Lower leg skin (tissue), 4 donors: ENCODE measurements around the gene HASPIN. TPM values are rescaled to one million over a fixed set of nuclear protein-coding genes. Genes with fewer than 3 reads are reported as not detected.
"Not testable (repeated sequence)": the region's sequence is repeated elsewhere in the genome, so short reads cannot be mapped to it uniquely, and the experiment has no call there.

Source experiments
- DNase-seq, 2 donors: peaks; one replicate each; pipeline ENCODE4 v3.0.0-alpha.2; 2019; ENCODE audit warnings: low spot score in 2 of 2
- H3K4me3 ChIP-seq: fragments of 200-600 bp; sonication (generic); 2 replicates; pipeline ENCODE4 v1.5.1; 2017; ENCODE audit warnings: mild to moderate bottlenecking, low read depth; ENCODE audit not compliant: poor library complexity, severe bottlenecking
- POLR2A ChIP-seq, 2 donors: fragments of 450-650 bp; IDR thresholded peaks; one replicate each; pipeline ENCODE4 v1.6.1; 2016 to 2017; ENCODE audit warnings: antibody characterized with exemption in 2 of 2, mild to moderate bottlenecking in 1 of 2, moderate library complexity in 1 of 2
- WGBS, 2 donors: methylation state at CpG; one replicate each; pipeline ENCODE4 v1.1.5; 2018; 5-methylcytosine and 5-hydroxymethylcytosine counted together
- intact Hi-C: fragments of 100-400 bp; cut with DNase I; formaldehyde crosslinking; loops from one replicate; pipeline ENCODE4 v1.15.0; 2023; ENCODE audit warnings: low total_unique reads
- total RNA-seq, 4 donors: library from RNA; depleted of rRNA; stranded (reverse); fragments of >200 nt; gene quantifications; one replicate each; pipeline ENCODE4 v1.1.0, GENCODE V29; 2016
- TF ChIP-seq, protein P1 (sequence below), 3 donors: fragments of 450-650 bp; IDR thresholded peaks; one replicate each; pipeline ENCODE4 v1.5.1; 2016; ENCODE audit warnings: antibody characterized with exemption in 3 of 3, mild to moderate bottlenecking in 3 of 3, moderate library complexity in 2 of 3

HASPIN gene
- total RNA-seq, 4 donors from 2014 or later = 0.81 to 1.6 (median 1.4) TPM

- intact Hi-C loops = no loop called here
- no peak for DNase-seq
- WGBS, 2 donors = 55 to 56% methylated on average over 9 of the region's 9 CpGs
- TF ChIP-seq, protein P1, sequence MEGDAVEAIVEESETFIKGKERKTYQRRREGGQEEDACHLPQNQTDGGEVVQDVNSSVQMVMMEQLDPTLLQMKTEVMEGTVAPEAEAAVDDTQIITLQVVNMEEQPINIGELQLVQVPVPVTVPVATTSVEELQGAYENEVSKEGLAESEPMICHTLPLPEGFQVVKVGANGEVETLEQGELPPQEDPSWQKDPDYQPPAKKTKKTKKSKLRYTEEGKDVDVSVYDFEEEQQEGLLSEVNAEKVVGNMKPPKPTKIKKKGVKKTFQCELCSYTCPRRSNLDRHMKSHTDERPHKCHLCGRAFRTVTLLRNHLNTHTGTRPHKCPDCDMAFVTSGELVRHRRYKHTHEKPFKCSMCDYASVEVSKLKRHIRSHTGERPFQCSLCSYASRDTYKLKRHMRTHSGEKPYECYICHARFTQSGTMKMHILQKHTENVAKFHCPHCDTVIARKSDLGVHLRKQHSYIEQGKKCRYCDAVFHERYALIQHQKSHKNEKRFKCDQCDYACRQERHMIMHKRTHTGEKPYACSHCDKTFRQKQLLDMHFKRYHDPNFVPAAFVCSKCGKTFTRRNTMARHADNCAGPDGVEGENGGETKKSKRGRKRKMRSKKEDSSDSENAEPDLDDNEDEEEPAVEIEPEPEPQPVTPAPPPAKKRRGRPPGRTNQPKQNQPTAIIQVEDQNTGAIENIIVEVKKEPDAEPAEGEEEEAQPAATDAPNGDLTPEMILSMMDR (IDR thresholded peaks at IDR 0.05) = no peak
- no peak for TF ChIP-seq POLR2A (IDR thresholded peaks at IDR 0.05)
- H3K4me3 ChIP-seq = no peak overlapping the region
Observed at GRCh38 chr17:3732210-3732621, 8.5 kb downstream of the HASPIN start.

- intact Hi-C loops = loop anchor here (5.0 kb wide), 1 partner anchor 92 kb away; no protein-coding TSS in a partner anchor
- 91 to 94% methylated on average over 10 of the region's 10 CpGs for WGBS, 2 donors
- DNase-seq = not testable (repeated sequence)
Observed at GRCh38 chr17:3734911-3735276, 11.2 kb downstream of the HASPIN start.

GRCh38 chr17:3735515-3735914 lies 11.8 kb downstream of the HASPIN start:
- H3K4me3 ChIP-seq = no peak overlapping the region
- intact Hi-C loops = loop anchor here (5.0 kb wide), 1 partner anchor 92 kb away; no protein-coding TSS in a partner anchor
- 68 to 75% methylated on average over 8 of the region's 8 CpGs for WGBS, 2 donors
- DNase-seq = no peak
- TF ChIP-seq, protein P1 (IDR thresholded peaks at IDR 0.05) = no peak
- TF ChIP-seq POLR2A (IDR thresholded peaks at IDR 0.05) = no peak

More at GRCh38 chr17:3734911-3735276, 11.2 kb downstream of the HASPIN start:
- not testable (repeated sequence) for H3K4me3 ChIP-seq

DNA sequence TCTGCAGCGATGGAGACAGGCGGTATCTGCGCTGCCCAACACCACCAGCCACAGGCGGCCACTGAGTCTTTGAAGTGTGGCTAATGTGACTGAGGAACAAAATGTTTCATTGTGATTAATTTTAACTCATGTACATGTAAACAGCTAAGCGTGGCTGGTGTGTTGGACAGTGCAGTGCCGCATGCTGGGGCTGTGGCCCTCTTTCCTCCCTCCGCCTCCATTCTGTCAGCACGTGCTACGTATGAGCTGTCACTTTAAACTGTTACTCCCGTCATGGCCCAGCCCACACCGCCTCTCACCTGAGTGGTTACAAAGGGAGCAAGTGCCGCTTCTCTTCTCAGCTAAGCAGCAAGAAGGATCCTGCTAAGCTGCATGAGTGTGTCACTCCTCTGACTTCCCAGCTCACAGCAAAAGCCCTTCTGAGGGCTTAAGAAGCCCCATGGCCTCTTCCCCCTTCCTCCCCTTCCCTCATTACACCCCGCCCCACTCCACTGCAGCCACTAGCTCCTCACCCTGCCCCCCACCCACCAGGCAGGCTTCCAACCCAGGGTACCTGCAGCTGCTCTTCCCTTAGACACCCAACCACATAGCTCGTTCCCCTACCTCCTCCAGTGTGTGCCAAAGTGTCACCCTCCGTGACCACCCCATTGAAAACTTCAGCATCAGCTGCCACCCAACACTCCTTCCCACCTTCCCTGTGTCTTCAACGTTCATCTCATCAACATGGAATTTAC lies 15.0 kb downstream of the HASPIN start:
- DNase-seq = peak in 1 of 2 donors; percentile 51

GRCh38 chr17:3739422-3740124 lies 15.9 kb downstream of the HASPIN start:
- DNase-seq = no peak
- intact Hi-C loops = loop anchor here (5.0 kb wide), 1 partner anchor 88 kb away; no protein-coding TSS in a partner anchor
- no peak for TF ChIP-seq POLR2A (IDR thresholded peaks at IDR 0.05)
- TF ChIP-seq, protein P1 (IDR thresholded peaks at IDR 0.05) = no peak
- H3K4me3 ChIP-seq = no peak overlapping the region
- WGBS, 2 donors = 77 to 81% methylated on average over 16 of the region's 16 CpGs

More for the DNA sequence above, 15.0 kb downstream of the HASPIN start:
- H3K4me3 ChIP-seq = no peak overlapping the region
- TF ChIP-seq, protein P1 (IDR thresholded peaks at IDR 0.05) = no peak
- TF ChIP-seq POLR2A (IDR thresholded peaks at IDR 0.05) = no peak
- 34 to 42% methylated on average over 16 of the region's 16 CpGs for WGBS, 2 donors
- intact Hi-C loops = loop anchor here (5.0 kb wide), 1 partner anchor 89 kb away; no protein-coding TSS in a partner anchor

GRCh38 chr17:3740611-3741073 lies 16.9 kb downstream of the HASPIN start:
- DNase-seq = no peak
- WGBS, 2 donors = 75 to 89% methylated on average over 14 of the region's 14 CpGs
- H3K4me3 ChIP-seq = no peak overlapping the region
- TF ChIP-seq POLR2A (IDR thresholded peaks at IDR 0.05) = no peak
- TF ChIP-seq, protein P1 (IDR thresholded peaks at IDR 0.05) = no peak
- intact Hi-C loops = no loop called here
